Measurements from ENCODE around the gene KCNMA1.

The KCNMA1 gene

DNA sequence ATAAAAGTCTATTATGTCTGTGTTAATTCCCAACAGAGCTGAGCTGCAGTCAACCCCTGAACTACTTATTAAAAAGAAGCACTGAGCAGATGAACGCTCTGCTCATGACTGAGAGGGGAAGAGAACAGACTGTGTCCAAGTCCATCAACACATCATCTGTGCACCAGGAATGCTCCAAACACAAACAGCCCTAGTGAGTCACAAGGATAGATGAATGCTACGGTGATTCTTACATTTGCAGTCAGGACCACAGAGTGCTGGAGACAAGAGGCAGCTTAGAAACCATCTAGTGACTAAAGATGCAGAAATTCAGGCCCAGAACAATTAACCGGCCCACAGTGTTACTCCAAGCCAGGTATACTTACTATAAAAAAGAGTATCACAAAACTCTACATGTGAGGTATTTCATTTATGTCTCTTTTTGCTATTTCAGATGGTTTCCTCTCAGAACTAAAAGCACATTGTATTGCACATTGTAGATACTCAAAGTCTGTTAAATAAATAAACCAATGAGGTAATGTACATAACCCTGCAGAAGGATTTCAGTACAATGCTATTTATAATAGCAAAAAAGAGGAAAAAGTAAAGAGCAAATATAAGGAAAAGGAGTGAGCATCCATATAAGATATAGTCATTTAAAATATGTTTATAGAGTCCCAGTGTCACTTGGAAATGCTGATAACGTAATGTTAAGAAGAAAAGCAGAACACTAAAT is 159.2 kb downstream of the KCNMA1 start:
- H3K4me3 ChIP-seq (ENCODE audit: control insufficient read depth, low read depth, low read length): no peak overlapping the region
- DNase-seq (ENCODE audit: low read depth): peak; percentile 50
- TF ChIP-seq, protein P1, sequence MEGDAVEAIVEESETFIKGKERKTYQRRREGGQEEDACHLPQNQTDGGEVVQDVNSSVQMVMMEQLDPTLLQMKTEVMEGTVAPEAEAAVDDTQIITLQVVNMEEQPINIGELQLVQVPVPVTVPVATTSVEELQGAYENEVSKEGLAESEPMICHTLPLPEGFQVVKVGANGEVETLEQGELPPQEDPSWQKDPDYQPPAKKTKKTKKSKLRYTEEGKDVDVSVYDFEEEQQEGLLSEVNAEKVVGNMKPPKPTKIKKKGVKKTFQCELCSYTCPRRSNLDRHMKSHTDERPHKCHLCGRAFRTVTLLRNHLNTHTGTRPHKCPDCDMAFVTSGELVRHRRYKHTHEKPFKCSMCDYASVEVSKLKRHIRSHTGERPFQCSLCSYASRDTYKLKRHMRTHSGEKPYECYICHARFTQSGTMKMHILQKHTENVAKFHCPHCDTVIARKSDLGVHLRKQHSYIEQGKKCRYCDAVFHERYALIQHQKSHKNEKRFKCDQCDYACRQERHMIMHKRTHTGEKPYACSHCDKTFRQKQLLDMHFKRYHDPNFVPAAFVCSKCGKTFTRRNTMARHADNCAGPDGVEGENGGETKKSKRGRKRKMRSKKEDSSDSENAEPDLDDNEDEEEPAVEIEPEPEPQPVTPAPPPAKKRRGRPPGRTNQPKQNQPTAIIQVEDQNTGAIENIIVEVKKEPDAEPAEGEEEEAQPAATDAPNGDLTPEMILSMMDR (IDR thresholded peaks at IDR 0.05; ENCODE audit: control insufficient read depth, insufficient read depth, low read depth, low read length, missing control alignments): no peak

DNA sequence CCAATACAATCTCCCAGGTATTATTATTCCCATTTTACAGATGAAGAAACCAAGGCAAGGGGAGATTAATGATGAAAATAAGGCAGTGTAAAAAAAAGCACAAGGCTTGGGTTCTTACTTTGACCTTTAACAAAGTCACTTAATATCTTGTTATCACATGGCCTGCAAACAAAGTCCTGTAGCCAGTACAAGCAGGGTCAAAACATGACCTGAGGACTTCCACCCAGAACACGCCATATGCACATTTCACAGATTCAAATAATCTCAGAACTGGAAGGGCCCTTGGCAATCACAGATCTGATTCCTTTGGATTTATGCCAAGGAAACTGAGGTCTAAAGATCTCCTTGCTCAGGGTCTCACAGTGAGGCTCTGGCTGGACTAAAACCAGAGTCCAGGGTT is 162.1 kb downstream of the KCNMA1 start:
- no peak for DNase-seq (ENCODE audit: low read depth)
- TF ChIP-seq, protein P1 (IDR thresholded peaks at IDR 0.05; ENCODE audit: control insufficient read depth, insufficient read depth, low read depth, low read length, missing control alignments): no peak
- H3K4me3 ChIP-seq (ENCODE audit: control insufficient read depth, low read depth, low read length): no peak overlapping the region

DNA sequence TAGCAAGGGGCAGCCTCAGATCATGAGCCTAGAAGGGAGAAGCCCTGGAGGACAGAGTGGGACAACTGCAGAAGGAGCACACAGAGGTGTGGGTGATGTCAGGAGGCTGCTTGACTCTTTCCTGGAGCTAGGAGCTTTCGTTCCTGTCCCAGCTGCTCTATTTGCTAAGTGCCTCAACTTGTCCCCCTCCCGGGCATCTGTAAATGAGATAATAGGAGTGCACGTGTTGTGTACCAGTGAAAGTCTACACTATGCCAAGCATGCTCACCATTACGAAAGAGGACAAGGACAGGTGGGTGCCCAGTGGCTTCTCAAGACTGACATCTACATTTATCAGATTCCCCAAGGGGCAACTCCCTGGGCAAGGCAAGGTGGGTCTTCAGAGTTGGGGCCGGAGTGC is 162.7 kb downstream of the KCNMA1 start:
- no peak for DNase-seq (ENCODE audit: low read depth)
- TF ChIP-seq, protein P1 (IDR thresholded peaks at IDR 0.05; ENCODE audit: control insufficient read depth, insufficient read depth, low read depth, low read length, missing control alignments): no peak
- H3K4me3 ChIP-seq (ENCODE audit: control insufficient read depth, low read depth, low read length): no peak overlapping the region

DNA sequence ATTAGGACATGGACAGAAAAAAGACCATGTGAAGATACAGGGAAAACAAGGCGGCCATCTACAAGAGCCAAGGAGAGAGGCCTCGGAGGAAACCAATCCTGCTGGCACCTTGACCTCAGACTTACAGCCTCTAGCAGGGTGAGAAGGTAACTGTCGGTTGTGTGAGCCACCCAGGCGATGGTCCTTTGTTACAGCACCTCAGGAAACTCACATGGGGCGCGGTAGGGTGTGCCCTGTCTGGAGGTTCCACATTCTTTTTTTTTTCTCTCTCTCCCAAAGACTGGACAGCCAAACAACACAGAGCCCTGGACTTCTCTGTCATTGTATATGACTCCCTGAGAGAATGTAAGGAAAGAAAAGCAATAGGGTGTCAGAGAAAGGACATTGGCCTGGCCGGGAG is 163.2 kb downstream of the KCNMA1 start:
- DNase-seq (ENCODE audit: low read depth): no peak

DNA sequence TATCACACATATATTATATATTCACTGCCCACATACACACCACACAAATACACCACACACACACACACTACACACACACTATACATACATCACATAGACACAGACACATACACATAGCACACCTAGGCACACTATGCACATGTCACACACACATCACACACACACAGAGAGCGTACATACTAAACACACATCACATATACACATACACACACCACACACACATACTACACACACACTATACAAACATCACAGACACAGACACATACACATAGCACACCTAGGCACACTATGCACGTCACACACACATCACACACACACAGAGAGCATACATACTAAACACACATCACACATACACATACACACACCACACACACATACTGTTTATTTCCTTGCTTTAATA is 165.5 kb downstream of the KCNMA1 start:
- DNase-seq (ENCODE audit: low read depth): no peak
- no peak overlapping the region for H3K4me3 ChIP-seq (ENCODE audit: control insufficient read depth, low read depth, low read length)
- TF ChIP-seq, protein P1 (IDR thresholded peaks at IDR 0.05; ENCODE audit: control insufficient read depth, insufficient read depth, low read depth, low read length, missing control alignments): no peak

More for the DNA sequence above, 163.2 kb downstream of the KCNMA1 start:
- TF ChIP-seq, protein P1 (IDR thresholded peaks at IDR 0.05; ENCODE audit: control insufficient read depth, insufficient read depth, low read depth, low read length, missing control alignments): no peak
- H3K4me3 ChIP-seq (ENCODE audit: control insufficient read depth, low read depth, low read length): no peak overlapping the region

DNA sequence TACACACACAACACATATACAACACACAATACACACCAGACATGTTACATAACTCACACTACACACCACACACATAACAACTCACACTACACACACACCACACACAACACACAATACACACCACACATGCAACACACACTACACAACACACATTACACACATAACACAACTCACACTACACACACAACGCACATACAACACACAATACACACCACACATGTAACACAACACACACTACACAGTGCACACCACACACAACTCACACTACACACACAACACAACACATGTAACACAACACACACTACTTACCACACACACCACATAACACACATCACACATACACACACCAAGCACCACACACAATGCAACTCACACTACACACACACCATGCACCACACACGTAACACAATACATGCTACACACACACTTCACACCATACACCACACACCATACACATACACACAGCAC is 166.5 kb downstream of the KCNMA1 start:
- TF ChIP-seq, protein P1 (IDR thresholded peaks at IDR 0.05; ENCODE audit: control insufficient read depth, insufficient read depth, low read depth, low read length, missing control alignments): no peak

More for the DNA sequence above, 166.5 kb downstream of the KCNMA1 start:
- DNase-seq (ENCODE audit: low read depth): no peak
- no peak overlapping the region for H3K4me3 ChIP-seq (ENCODE audit: control insufficient read depth, low read depth, low read length)
